MV-4-11 (cell line): Measurements from ENCODE around the gene PSTPIP1.
A peak's percentile ranks its signal among the peaks of the same experiment; 100 is the strongest.

ENCODE experiments used
- DNase-seq: peaks from one replicate; lab custom pipeline; 2025; lab: John Stamatoyannopoulos, UW

Gene PSTPIP1

DNA sequence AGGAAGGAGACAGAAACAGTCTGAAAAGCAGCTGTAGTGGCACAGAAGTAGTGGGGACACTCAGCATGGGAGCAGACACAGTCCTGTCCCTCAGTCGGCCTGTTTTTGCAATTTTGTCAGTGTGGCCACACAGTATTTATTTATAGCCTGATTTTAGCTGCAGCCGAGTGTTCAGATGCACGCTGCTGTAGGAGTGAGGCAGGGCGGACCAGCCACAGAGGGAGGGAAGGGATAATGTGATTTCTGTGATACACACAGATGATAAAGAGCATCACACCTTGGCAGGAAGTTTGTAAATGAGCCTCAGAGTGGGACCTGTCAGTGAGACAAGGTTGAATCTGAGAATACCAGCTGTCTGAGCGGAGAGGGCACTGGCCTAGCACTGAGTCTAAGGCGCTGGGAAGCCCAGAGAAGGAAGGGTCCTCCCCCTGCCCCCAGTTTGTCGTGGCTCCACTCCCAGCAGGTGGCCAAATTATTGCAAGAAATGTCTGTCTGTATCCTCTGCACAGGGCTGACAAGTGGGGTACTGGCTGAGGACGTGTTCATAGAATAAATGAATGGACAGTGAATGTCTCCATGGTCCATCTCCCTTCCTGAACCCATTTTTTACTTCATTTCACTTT, 3.8 kb downstream of the PSTPIP1 start:
- DNase-seq: no peak

GRCh38 chr15:76999996-77000395, 5.1 kb downstream of the PSTPIP1 start:
- no peak for DNase-seq

DNA sequence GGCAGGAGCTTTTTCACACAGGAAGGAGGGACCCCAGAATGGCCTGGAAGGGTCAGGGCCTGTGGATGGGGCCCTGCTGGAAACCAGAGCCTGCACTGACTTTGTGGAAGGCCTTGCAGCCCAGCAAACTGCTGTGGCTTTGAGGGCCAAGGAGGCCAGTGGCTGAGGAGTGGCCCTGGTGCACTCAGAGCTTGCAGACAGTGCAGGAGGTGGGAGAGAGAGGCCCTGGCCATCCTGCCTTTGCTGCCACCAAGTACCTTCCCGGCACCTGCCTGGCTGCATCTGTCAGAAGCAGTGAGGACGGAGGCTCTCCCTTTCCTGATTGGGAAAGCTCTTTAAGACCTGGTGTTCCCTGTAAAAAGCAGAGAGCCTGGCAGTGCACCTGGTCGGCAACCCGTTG, 6.4 kb downstream of the PSTPIP1 start:
- no peak for DNase-seq

- no peak for DNase-seq
Observed at GRCh38 chr15:77001966-77002365, 7.0 kb downstream of the PSTPIP1 start.

- DNase-seq: no peak
Observed at GRCh38 chr15:77002436-77002835, 7.5 kb downstream of the PSTPIP1 start.

DNA sequence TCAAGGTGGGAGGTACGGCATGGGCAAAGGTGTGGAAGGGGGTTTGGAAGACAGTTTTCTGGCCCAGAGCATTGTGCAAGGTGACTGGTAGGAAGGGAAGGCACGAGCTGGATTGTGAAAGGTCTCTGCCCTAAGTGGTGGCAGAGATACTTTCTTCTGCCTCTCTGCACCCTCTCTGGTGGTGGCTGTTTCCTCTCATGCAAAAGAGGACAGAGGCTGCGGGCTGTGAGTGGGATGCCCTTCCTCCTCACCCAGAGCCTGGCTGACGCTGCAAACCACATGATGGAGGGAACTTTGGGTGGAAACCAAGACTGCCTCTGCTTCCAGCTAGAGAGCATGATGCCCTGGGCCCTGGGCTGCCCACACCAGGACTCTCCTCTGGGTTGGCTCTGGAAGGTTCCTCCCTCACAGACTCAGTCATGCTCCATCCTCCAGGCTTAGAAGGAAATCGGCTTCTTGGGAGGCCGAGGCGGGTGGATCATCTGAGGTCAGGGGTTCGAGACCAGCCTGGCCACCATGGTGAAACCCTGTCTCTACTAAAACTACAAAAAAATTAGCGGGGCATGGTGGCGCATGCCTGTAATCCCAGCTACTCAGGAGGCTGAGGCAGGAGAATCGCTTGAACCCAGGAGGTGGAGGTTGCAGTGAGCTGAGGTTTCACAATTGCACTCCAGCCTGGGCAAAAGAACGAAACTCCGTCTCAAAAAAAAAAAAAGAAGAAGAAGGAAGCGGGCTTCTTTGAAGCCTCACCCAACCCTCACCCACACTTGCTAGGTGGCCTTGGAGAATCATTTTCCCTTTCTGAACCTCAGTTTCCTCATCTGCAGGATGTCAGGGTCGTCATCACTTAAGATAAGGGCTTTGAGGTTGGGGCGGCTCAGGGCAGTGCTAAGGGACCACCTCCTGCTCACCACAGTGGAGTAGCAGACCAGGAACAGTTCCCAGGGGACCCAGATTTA, 8.3 kb downstream of the PSTPIP1 start:
- peak; percentile 95 for DNase-seq

- DNase-seq: peak; percentile 98
Observed at GRCh38 chr15:77004189-77004588, 9.3 kb downstream of the PSTPIP1 start.

GRCh38 chr15:77009176-77009575, 14.2 kb downstream of the PSTPIP1 start:
- DNase-seq: no peak

GRCh38 chr15:77009646-77010311, 14.9 kb downstream of the PSTPIP1 start:
- no peak for DNase-seq

- no peak for DNase-seq
Observed at GRCh38 chr15:77010312-77010686, 15.4 kb downstream of the PSTPIP1 start.

DNA sequence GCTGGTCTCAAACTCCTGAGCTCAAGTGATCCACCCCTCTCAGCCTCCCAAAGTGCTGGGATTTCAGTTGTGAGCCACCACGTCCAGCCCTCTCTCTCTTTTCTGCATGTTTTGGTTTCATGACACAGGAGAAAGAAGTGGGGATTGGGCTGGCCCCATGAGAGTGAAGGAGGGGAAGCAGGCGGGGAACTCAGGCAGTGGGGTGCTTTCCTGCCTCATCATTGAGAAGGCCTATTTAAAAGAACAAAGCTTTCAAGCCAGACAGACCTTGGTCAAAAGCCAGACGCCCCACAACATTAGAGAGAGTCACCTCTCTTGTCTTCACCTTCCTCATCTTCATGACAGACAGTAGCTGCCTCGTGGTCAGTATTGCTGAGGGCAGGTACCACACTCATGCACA, 15.9 kb downstream of the PSTPIP1 start:
- no peak for DNase-seq

DNA sequence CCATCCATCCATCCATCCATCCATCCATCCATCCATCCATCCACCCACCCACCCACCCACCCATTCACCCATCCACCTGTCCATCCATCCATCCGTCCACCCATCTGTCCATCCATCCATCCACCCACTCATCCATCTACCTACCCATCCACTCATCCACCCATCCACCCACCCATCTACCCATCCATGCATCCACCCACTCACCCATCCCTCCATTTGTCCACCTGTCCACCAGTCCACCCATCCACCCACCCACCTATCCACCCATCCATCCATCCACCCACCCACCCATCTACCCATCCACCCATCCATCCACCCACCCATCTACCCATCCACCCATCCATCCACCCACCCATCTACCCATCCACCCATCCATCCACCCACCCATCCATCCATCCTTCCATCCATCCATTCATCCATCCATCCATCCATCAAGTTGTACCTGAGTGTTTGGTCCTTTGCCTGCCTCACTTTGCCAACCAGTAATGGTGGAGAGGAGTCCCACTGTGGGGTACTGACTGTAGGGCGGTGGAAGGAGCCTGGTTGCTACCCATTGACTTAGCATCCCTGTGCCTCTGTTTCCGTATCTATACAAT, 17.3 kb downstream of the PSTPIP1 start:
- DNase-seq: no peak

GRCh38 chr15:77012868-77013267, 17.9 kb downstream of the PSTPIP1 start:
- DNase-seq: no peak

DNA sequence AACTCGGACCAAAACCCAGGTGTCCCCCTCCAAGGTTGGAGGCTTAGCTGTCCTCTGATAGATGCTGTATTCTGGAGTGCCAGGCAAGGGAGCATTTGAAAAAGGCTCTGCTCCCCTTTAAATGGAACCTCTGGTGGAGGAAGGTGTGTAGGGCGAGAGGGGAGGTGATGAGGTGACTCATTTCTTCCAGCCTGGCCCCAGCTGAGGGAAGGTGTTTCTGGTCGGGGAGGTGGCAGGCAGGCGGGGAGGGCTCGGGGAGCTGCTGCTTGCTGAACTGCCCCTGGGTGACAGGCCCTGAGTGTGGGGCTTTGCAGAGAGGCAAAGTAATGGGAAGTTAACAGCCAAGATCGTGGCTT, 18.8 kb downstream of the PSTPIP1 start:
- DNase-seq: no peak

DNA sequence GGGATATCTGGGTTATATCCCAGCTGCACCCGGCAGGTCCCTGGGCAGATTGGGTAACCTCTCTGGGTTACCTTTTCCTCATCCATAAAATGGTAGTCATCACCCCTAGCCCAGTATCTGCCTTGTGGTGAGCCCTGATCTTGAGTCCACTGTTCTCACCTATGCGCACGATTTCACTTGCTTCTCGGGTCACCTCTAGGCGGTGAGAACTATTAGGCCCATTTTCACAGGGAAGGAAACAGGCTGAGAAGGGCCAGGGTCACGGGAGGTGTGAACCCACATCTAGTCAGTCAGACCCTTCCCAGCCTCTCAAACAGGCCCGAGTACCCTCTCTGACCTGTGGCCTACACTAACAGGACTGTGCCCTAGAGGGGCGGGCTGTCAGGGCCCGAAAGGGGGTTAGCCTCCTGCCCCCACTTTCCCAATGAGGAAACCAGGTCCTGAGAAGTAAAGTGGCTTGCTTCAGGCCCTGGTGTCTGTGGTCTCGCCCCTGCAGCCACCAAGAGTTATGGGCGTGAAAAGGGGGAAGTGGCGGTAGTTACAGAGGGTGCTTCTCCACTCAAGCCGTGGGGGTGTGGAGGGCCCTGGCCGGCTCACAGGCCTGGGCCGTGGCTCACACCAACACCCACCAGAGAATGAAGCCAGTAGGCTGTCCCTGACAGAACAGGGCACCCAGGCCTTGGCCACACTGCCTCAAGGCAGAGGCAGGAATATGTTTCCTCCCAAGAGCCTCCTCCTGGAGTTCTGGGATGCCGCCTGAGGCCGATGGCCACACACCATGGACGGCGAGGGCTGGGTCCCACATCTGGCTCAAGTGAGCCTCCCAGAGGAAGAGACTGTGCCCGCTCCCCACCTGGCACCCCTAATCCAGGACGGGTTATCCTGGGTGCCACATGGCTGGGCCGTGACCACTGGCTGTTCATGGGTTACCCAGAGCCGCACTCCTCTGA, 19.5 kb downstream of the PSTPIP1 start:
- peak; percentile 95 for DNase-seq

DNA sequence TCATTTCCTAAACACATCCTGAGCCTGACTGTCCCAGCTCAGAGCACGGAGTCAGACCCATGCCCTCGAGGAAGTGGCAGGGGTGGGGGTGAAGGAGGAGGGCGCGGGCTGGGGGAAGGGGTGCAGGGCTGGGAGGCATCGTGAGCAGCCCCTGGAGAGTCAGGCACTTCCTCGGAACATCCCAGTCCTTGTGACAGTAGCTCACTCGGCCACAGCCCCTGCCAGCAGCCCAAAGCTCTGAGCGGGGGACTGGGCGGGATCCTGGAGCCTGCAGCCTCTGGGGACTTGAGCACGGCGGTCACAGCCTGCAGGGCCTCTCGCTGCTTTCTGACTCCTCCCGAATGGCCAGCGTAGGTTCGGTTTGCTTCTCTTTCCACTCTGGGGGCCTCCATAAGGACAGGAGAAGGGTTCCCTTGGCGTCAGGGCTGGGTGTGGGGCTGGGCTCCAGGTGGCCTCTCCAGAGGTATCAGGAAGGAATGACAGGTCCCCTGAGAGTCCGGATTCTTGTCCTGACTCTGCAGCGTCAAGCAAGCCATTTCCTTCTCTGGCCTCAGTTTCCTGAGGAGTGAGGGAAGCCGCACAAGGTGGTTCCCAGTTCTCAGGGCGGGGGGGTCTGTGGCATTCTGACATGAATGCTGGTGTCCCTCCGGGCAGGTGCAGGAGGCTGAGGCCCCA, 20.9 kb downstream of the PSTPIP1 start:
- DNase-seq: peak; percentile 12

DNA sequence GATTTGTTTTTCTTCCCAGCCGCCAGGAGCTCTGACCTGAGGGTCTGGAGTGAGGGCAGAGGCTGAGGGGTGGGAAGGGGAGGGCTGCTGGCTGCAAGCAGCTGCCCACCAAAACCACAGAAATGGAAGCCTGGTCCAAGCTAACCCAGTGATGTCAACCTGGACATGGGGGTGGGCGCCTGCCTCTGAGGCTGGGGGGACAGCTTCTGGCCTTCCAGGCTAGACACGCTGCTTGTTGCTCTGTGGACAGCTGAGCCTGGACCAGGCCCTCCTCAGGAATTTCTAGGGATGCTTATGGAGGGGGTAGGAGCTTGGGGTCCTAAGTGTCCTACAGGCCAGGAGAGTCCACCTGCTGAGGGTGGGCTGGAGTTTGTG, 21.4 kb downstream of the PSTPIP1 start:
- no peak for DNase-seq

DNA sequence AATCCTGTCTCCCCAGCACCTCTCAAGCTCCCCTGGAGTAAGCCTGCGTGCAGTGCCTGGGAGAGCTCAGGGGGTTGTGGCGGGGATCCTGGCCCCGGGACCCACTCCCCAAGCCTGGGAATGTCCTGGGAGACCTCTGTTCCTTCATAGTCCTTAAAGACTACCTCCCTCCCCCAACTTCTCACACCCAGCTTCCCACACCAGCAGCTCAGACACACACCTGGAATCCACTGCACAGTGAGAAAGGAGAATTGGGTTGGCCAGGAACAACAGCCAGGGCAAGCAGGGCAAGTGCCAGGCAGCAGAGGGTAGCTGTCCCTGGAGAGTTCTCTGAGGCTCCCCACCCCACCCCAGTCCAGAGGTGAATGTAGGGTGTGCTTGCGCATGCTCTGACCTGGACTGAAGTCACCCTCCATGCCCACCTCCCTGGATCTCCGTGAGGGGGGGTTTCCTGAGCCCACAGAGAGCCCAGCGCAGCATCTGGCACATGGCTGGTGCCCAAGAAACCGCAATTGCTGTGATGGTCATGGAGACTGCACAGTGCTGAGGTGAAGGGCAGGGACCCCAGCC, 22.2 kb downstream of the PSTPIP1 start:
- no peak for DNase-seq

DNA sequence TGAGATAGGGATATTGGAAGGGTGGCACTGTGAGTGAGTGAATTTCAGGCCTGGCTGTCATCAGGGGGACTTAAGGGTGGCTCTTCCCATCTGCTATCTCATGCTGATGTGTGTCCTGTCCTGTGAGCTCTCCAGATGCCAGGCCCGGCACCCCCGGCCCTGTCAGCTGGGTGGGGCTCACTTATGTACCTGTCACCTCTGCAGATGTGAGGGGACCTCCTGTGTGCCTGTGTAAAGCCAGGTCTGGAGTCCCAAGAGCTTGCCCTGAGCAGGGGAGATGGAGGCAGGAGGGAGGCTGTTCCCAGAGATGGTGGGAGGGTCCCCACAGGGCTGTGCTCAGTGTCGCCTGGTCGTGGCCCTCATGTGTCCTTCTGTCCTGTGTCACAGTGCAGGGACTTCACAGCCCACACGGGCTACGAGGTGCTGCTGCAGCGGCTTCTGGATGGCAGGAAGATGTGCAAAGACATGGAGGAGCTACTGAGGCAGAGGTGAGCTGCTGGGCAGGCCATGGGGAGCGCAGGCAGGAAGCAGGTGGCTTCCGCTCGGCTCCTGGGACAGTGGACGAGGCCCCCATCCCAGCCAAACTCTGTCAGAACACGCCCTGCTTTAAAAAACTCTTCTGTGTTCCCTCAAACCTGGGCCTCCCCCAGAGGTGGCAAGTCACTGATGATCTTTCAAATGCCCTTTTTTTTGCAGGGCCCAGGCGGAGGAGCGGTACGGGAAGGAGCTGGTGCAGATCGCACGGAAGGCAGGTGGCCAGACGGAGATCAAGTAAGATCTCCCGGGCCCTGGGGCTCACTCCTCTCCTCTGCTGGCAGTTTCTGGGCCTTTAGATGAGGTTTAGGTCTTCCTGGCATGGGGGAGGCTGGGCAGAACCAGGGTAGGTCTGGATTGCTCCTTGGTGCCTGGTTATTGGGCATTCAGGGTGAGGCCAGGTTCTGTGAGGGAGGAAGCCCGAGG, 23.1 kb downstream of the PSTPIP1 start:
- no peak for DNase-seq
